Measurements from ENCODE around the gene RBM10. TPM values are rescaled to one million over a fixed set of nuclear protein-coding genes. Genes with fewer than 3 reads are reported as not detected.

Gene RBM10
- total RNA-seq, 1 donor from 2014 or later, result 33.6 TPM

DNA sequence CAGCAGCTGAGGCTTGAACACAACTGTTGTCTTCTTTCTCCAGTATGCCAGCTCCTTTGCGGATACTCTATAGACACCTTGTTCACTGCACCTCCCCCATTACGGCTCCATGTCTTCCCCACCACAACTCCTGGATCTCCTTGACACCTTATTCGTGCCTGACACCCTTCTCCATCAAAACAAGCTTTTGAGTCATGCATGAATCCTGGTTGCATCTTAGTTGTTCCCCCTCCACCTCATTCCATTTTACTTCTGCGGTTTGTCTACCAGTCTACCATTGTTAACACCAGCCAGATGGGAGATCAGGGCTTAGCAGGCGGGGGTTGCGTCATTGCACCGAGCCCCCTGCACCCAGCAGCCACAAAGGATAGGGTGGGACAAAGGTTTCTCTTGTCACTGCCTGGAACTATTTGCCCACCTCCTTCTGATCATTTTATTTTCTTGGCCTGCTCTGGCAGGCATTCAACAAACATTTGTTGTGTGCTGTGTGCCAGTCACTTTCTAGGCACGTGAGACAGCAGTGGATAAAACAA, 71.4 kb downstream of the RBM10 start:
- no peak for DNase-seq (ENCODE audit: low read depth)

DNA sequence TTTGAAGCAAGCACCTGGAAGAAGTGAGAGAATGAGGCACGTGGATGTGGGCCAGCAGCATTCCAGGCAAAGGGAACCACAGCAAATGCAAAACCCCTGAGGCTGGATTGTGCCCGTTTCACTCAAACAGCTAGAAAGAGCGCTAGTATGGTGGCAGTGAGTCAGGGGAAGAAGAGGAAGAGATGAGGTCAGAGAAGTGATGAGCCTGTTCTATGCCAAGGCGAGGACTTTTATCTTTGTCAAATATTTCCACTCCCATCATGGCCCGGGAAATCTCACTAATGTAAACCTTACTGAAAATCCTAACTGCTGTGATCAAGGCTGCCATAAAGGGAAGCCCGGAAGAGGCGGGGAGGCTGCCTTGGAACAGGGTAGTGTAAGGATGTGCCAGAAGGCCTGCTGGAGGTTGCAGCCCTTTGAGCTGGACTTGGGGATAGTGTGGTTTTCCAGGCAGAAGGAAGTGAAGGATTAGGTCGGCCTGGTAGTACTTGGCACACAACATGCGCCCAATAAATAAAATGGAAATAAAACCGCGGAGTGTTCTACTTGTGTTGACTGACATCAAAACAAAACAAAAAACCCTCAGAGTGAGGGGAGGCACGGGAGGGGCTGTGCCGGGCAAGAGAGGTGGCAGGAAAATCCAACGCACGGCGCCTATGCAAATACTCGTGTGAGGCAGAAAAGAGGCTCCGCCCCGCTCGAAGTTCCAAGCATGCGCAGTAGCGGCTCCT, 72.3 kb downstream of the RBM10 start:
- DNase-seq (ENCODE audit: low read depth), result no peak

DNA sequence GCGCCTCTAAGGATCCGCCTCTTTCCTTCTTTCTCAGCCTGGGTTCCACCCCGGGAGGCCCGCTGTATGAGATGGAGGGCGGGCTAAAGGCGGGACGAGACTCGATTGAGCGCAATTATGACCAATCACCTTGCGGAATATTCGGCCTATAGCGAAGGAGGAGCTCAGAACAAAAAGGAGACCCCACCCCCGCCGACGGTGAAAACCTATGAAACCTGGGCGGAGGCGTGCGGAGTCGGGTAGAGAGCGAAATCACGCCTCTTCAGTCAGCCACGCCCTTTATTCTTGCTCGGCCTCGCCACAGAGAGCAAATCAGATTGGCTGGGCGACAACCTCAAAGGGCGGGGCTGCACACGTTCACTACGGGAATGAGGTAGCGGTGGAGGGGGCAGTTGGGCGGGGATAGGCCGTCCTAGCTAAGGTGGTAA, 72.8 kb downstream of the RBM10 start:
- peak; percentile 98 for DNase-seq (ENCODE audit: low read depth)

DNA sequence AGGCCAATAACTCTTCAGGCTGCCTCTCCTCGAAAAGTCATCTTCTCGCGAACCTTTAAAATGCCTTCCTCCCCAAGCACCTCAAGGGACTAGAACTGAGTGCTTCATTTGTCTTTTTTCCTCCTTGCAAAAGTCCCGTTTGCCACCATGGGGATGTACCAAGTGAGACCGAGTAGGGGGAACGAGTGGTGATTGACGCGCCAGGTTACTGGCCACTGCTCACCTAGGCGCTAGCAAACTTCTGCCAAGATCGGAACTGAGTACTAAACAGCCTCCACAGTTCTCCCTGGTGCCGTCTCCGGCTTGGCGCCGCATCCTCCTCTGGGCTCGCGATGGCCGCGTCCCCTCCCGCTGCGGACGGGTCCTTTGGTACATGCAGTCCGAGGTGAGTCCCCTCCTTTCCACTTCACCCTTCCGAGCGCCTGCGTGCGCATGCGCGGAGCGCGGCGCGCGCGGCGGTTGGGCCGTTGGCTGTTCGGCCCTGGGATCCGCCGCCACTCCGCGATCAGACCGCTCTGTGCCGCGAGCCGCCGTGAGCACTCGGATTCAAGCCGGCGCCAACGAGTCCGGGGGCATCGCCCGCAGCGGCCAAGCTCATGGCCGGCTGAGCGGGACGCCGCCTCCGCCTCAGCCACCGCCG, 73.4 kb downstream of the RBM10 start, which contains the start of gene CDK16:
Gene CDK16, plus strand, starts transcription at position 402 of the 640 bp plus-strand sequence. CDS start 4,877 bp downstream, outside the sequence.
- DNase-seq (ENCODE audit: low read depth), result peak; percentile 78

DNA sequence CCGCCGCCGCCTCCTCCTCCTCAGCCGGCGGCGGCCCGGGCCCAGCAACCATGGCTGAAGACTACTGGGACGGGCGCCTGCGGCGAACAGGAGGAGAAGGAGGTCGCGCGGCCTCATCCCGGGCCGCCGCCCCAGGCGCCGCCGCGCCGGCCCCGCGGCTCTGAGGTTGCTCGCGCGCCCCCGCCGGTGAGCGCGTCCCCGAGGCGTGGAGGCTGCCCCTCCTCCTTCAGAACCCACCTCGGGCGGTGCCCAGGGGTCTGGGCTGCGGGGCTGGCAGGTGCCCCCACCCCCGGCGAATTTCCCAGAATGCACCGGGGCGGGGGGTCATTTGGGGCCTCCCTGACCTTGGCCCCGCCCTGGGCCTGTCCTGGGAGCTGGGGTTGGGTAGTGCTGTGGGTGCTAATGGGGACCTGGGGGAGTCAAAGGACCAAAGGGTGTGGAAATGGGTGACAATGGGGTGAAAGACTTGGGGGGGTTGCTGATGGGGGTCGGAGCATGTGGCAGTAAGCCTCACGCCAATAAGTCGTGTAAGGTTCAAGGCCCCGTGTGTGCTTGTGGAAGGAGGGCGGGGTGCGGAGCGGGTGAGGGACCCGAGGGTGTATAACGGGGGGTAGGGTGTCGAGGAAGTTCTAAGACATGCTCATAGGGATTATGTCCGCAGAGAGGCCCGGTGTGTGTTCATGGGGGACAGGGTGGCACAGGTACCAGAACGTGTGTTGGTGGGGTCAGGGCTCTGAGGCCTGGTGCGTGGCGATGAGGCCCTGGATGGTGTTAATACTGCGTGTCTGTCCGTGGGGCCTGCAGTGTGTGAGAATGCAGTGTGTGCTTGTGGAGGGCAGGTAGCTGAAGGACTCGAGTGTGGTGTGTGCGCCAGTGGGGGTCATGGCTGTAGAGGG, 74.1 kb downstream of the RBM10 start:
- DNase-seq (ENCODE audit: low read depth), result no peak

DNA sequence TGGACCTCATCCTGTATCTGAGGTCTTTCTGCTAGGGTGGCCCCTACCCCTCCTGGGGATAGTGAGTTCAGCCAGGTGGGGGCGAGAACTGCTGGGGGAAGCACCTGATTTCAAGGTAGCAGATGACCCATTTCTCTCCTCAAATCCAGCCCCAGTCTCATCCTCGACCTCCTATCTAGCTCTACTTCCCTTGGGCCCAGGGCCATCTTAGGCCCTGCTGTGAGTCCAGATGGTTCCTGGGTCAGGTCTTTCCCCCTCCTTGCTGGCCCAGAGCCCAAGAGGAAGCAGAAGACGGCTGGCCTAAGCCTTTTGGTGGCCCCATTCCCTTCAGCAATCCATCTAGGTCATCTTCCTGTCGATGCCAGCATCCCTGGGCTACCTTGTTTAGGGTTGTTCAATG, 76.7 kb downstream of the RBM10 start:
- DNase-seq (ENCODE audit: low read depth), result no peak

DNA sequence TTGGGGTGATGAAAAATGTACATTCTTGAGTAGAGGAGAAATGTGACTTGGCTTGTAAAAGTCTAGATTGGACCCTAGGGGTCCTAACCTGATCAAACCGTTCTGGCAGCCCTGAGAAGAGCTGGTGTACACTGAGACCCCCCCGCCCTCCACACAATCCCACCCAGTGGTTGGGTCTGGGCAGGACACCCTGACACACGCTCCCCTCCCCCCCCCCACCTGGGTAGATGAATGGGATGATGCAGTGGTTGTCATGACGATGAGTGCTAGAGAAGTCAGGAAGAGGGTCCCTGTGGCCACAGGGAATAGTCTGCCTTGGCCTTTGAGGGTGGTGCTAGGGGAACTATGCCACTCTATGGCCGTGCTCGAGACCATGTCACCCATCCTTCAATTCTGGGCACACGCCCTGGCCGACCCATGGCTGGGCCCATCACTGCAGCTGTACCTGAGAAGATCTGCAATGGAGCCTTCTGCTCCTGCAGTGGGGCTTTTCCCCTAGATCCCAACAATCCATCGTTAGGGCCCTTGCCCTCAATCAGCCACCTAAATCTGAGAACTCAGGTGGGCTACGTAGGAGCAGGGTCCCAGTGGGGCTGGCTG, 77.8 kb downstream of the RBM10 start:
- DNase-seq (ENCODE audit: low read depth), result no peak

DNA sequence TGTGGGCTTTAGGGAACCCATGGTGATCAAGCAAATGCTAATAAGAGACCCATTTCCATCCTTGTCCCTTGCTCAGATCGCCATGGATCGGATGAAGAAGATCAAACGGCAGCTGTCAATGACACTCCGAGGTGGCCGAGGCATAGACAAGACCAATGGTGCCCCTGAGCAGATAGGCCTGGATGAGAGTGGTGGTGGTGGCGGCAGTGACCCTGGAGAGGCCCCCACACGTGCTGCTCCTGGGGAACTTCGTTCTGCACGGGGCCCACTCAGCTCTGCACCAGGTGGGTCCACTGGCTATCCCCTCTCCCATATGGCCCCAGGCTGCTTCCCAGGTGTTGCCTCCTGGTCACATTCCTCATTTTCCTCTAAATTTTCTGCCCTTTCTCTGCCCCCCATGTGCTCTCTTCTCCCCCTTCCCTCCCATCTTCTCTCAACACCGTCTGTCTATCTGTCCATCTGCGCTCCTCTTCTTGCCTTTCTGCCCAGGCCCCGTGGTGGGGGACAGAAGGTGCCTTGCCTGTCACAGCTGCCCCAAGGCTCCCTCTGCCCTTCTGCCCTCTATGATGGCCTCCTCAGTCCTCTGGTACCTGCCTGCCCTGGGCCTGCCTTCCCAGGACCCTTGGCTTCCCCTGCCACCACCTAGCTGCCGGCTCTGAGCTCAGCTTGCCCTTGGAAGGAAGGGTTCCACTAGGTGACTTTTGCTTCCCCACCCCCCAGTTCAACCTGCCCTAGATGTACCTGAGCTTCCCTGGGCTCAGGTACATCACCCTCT, 78.6 kb downstream of the RBM10 start:
- DNase-seq (ENCODE audit: low read depth), result no peak

DNA sequence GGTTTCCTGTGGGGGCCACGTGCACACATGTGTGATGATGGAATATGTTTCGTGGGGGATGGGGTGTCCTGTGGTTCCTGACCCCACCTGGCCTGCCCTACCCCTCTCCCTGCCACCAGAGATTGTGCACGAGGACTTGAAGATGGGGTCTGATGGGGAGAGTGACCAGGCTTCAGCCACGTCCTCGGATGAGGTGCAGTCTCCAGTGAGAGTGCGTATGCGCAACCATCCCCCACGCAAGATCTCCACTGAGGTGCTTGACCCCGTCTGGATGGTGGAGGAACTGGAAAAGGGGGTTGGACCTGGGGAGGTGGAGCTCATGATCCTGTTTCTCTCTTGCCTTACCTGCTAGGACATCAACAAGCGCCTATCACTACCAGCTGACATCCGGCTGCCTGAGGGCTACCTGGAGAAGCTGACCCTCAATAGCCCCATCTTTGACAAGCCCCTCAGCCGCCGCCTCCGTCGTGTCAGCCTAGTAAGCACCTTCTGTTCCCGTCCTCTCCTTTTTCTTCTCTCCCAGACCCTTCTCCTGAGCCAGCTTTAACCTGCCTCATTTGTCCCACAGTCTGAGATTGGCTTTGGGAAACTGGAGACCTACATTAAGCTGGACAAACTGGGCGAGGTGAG, 79.4 kb downstream of the RBM10 start:
- no peak for DNase-seq (ENCODE audit: low read depth)

DNA sequence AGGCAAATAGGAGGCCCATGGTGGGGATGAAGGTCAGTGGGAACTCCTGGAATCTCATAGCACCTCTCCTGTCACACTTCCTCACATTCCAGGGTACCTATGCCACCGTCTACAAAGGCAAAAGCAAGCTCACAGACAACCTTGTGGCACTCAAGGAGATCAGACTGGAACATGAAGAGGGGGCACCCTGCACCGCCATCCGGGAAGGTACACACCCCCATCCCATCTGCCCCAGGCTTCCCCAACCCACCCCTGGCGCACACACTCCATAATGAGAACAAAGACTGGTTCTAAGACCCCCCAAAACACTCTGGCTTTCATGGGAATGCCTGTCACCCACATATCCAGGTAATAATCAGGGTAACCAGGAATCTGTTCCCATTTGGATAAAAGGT, 79.9 kb downstream of the RBM10 start:
- DNase-seq (ENCODE audit: low read depth), result no peak

DNA sequence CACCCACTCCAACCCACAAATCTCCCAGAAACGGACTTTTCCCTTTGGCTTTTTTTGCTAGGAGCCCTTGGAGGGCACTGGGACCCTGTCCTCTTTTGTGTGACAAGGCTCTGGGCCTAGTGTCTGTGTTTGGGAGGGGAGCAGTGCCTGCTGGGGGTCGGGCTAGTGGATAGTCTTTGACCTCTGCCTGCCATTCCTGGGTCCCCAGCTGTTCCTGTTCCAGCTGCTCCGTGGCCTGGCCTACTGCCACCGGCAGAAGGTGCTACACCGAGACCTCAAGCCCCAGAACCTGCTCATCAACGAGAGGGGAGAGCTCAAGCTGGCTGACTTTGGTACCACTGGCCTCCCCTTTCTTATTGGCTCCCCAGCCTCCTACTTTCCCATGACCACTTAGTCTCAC, 81.0 kb downstream of the RBM10 start:
- DNase-seq (ENCODE audit: low read depth), result no peak

DNA sequence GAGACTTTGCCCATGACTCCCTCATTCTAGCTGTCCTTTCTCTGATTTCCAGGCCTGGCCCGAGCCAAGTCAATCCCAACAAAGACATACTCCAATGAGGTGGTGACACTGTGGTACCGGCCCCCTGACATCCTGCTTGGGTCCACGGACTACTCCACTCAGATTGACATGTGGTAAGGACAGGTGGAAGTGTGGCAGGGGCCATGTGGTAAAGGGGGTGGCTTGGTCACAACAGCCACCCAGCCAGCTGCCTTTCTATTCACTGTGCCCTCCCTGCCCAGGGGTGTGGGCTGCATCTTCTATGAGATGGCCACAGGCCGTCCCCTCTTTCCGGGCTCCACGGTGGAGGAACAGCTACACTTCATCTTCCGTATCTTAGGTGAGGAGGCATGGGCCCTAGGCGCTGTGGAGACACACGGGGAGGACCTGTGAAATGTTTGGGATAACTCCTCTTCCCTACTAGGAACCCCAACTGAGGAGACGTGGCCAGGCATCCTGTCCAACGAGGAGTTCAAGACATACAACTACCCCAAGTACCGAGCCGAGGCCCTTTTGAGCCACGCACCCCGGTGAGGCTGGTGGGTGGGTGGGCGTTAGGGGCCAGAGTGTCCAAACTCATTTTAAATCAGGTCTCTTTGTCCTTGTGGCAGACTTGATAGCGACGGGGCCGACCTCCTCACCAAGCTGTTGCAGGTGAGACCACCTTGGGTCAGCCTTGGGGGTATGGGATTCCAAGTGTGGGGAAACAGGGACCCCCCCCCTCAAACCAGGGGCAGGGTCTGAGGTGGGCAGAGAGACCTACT, 81.7 kb downstream of the RBM10 start:
- DNase-seq (ENCODE audit: low read depth), result no peak

DNA sequence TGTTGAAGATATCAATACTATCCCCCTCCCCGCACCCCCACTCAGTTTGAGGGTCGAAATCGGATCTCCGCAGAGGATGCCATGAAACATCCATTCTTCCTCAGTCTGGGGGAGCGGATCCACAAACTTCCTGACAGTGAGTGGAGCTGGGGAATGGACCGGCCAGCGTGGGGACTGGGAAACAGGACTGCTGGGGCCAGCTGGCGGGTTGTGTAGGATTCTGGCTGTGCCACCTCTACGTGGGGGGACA, 82.2 kb downstream of the RBM10 start:
- no peak for DNase-seq (ENCODE audit: low read depth)

DNA sequence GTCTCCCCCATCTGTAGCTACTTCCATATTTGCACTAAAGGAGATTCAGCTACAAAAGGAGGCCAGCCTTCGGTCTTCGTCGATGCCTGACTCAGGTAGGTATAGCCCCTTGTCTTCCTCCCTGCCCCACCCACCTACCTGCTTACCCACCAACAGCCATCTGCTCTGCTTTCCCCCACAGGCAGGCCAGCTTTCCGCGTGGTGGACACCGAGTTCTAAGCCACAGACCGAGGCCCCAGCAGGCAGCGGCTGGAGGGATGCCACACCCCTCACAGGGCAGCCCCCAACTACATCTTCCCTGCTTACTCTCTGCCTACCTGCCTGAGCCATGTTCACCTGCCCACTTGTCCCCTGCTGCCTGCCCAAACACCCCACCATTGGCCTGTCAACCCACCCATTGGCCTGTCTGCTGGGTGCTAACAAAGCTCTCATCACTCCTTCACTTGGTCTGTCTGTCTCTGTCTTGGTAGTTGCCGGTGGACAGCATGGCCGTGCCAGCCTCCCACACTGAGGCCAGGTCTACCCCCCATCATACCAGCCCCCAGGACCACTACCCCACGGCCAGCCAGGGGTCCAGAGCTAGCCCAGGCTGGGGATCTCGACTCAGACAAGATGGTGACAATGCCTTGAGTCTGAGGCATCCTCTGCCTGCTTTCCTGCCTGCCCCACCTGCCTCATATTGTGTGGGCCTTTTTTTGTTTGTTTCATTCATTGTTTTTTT, 83.7 kb downstream of the RBM10 start:
- DNase-seq (ENCODE audit: low read depth), result no peak

DNA sequence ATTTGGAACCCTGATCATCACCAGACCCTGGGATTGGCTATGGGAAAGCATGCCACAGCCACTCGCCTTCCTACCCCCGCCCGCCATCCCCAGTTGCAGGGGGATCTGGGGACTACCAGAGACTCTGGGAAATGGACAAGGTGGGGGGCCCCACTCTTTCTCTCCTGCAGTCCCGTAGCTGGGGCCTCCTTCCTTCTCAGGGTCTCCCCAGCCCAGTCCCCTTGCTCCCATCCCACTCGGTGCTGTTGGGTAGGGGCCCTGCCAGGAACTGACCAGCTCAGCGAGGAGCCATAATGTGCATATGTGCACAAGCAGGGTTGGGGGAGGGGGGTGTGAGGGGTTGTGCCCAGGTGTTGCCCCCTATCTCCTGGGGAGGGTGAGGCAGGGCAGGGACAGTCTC, 84.4 kb downstream of the RBM10 start:
- no peak for DNase-seq (ENCODE audit: low read depth)

DNA sequence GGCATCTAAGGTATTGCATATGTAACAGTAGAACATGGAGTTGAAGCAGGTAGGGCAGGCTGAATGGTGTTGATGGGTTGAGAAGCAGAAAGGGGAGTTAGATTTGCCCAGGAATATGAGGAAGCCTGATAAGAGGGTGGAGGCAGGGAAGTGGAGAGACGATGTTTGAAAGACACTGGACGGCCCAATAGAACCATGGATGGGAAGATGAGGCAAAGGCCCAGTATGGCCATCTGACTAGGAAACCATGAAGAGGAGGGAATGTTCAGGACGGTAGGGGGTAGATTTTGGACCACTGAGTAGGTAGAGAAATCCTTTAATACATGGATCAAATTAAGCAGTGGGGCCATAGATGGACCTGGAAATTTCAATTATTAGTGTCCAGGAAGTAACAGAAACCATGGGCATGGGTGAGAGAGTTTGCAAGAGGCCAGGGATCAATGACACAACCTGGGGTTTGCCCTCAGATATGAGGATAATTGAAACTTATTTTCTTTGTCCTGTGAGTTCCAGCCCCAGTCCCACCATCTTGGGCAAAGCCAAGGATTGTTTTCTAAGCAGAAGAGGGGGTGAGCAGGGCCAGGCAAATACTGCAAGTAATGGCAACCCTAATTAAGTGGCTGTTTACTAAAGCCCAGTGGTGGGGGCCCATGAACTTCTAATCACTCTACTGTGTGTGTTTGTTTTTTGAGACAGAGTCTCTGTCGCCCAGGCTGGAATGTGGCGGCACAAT, 85.3 kb downstream of the RBM10 start:
- no peak for DNase-seq (ENCODE audit: low read depth)

DNA sequence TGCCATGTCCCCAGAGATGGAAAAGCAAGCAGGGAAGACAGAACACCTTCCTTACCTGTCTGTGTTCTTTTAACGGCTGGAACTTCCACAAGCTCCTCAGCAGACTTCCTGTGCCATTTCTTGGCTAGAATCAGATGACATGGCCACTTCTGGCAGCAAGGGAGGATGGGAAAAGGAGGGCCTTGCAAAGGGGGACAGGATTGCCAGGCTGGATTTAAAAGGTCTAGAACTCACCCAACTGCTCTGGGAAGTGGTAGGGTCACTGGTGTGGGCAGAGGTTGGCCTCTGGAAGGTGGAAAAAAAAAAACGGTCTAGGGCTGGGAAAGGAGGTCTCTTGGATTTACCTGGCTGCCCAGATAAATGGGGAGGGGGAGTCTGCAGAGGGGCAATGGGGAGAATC, 86.1 kb downstream of the RBM10 start:
- DNase-seq (ENCODE audit: low read depth), result no peak

DNA sequence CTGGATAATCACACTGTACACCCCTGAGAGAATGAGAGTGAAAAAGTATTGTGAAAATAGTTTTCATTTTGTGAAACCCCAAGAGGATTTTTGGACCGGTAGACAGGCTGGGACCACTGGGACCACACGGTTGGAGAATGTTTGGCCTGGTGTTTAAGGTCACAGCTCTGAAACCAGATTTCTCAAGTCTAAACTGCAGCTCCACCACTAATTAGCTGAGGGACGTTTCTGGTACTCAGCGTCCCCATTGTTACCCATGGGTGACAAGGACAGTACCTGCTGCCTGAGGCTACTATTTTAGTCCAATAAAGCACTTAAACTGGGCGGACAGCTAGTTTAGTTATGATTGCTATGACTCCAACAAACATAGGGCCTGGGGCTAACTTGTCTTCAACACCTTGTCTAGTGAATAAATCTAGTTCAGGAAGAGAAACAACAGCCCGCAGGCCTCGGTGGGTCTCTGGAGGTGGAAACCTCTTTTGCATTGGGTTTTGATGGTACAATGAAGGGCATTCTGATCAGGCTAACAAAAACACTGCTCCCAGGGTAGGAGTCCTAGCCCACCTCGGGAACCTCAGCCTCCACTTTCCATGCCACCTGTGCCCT, 87.3 kb downstream of the RBM10 start:
- no peak for DNase-seq (ENCODE audit: low read depth)
